ENCODE measurements around the gene BRINP3.
"Not testable (repeated sequence)": the region's sequence is repeated elsewhere in the genome, so short reads cannot be mapped to it uniquely, and the experiment has no call there.

The BRINP3 gene

DNA sequence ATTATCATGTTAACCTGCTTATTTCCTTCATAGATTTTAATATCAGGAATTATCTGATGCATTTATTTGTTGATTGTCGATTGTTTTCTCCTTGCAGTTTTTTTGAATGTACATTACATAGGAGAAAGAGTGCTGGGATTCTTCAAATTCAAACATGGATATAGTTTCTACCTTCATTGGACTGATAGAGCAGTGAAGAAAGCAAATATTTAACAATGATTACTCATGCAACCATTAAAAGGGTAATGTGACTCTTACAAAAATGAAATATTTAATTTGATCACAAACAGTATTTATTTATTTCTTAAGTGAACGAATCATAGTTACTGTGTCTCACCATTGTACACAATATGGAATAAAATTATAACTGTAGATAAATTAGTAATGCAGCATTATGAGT, 350.9 kb downstream of the BRINP3 start:
- TF ChIP-seq, protein P1, sequence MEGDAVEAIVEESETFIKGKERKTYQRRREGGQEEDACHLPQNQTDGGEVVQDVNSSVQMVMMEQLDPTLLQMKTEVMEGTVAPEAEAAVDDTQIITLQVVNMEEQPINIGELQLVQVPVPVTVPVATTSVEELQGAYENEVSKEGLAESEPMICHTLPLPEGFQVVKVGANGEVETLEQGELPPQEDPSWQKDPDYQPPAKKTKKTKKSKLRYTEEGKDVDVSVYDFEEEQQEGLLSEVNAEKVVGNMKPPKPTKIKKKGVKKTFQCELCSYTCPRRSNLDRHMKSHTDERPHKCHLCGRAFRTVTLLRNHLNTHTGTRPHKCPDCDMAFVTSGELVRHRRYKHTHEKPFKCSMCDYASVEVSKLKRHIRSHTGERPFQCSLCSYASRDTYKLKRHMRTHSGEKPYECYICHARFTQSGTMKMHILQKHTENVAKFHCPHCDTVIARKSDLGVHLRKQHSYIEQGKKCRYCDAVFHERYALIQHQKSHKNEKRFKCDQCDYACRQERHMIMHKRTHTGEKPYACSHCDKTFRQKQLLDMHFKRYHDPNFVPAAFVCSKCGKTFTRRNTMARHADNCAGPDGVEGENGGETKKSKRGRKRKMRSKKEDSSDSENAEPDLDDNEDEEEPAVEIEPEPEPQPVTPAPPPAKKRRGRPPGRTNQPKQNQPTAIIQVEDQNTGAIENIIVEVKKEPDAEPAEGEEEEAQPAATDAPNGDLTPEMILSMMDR (IDR thresholded peaks at IDR 0.05; ENCODE audit: low read depth, low read length, missing control alignments): no peak
- H3K4me3 ChIP-seq (ENCODE audit: low read depth, low read length): no peak overlapping the region
- DNase-seq (ENCODE audit: low read depth): no peak

DNA sequence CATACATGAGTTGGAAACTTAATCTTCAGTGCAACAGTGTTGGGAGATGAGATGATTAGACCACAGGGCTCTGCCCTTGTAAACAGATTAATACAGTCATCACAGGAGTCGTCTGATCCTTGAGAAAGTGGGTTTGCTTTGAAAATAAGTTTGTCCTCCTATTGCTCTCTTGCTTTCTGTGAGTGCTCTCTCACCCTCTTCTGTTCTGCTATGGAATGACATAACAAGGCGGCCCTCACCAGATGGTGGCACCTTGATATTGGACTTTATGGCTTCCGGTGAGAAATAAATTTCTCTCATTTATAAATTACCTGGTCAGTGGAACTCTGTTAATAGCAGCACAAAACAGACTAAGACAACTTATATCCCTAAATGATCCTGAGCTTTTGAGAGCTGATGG, 353.6 kb downstream of the BRINP3 start:
- DNase-seq (ENCODE audit: low read depth): no peak
- TF ChIP-seq, protein P1 (IDR thresholded peaks at IDR 0.05; ENCODE audit: low read depth, low read length, missing control alignments): no peak
- H3K4me3 ChIP-seq (ENCODE audit: low read depth, low read length): no peak overlapping the region

DNA sequence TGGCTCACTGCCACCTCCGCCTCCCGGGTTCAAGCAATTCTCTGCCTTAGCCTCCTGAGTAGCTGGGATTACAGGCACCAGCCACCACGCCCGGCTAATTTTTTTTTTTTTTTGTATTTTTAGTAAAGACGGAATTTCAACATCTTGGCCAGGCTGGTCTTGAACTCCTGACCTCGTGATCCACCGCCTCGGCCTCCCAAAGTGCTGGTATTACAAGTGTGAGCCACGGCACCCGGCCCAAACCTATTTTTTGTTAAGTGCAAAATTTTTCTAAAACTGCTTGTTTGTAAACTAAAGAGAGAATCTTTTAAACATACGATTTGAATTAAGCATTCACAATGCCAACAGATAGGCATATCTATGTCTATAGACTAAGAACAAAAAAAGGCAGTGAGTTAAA, 357.1 kb downstream of the BRINP3 start:
- DNase-seq (ENCODE audit: low read depth); H3K4me3 ChIP-seq (ENCODE audit: low read depth, low read length): not testable (repeated sequence)

DNA sequence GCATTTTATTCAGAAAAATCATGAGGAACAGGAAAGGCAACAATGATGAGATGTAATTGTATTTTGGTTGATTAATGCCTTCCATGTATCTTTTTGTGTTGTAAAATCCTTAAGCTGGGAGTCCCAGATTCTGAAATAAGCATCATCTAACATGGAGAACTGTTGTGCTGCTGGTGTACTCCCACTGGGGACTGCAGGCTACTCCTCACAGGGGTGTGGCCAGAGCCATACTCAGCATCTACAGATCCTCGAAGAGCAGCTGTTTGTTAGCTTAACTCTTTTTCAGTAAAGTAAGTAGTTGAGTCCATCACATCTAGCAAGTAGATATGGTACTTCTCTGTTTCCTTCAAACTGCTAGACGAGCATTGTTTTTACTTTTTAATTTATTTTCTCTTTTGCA, 358.0 kb downstream of the BRINP3 start:
- no peak for DNase-seq (ENCODE audit: low read depth)
- TF ChIP-seq, protein P1 (IDR thresholded peaks at IDR 0.05; ENCODE audit: low read depth, low read length, missing control alignments): no peak
- H3K4me3 ChIP-seq (ENCODE audit: low read depth, low read length): no peak overlapping the region

DNA sequence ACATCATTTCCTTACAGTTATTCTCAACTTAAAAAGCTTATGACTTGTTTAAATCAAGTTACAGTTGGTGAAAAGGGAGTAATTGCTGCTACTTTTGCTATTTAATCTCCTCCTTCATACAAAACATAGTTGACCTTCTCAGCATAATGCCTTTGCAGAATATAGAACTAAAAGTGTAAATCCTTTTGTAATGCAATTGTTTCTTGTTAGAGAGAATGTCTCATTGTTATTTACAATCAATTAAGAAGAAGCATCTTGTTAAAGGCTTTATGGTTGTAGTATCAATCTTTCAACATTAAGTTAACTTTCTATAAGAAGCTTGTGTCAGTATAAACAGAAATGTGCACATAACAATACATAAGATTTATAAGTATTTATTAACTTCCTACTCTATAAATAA, 360.7 kb downstream of the BRINP3 start:
- TF ChIP-seq, protein P1 (IDR thresholded peaks at IDR 0.05; ENCODE audit: low read depth, low read length, missing control alignments): no peak
- DNase-seq (ENCODE audit: low read depth): no peak
- no peak overlapping the region for H3K4me3 ChIP-seq (ENCODE audit: low read depth, low read length)

DNA sequence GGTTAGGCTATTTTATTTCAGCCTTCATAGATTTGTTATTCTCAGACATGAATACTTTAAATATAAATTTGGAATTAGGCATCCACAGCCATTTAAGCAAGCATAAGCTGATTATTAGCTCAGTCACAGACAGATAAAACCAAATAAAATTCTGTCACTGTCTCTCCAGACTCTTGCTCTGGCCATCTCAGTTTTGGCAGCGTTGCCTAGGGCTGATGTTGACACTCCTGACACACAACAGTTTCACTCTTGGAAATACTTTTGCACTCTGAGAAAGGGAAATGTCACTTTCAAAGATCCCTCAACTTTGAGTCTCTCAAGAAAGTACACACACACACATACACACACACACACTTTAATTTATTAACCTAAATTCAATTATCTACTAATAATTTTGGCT, 372.7 kb downstream of the BRINP3 start:
- TF ChIP-seq, protein P1 (IDR thresholded peaks at IDR 0.05; ENCODE audit: low read depth, low read length, missing control alignments): no peak
- H3K4me3 ChIP-seq (ENCODE audit: low read depth, low read length): no peak overlapping the region
- DNase-seq (ENCODE audit: low read depth): no peak

DNA sequence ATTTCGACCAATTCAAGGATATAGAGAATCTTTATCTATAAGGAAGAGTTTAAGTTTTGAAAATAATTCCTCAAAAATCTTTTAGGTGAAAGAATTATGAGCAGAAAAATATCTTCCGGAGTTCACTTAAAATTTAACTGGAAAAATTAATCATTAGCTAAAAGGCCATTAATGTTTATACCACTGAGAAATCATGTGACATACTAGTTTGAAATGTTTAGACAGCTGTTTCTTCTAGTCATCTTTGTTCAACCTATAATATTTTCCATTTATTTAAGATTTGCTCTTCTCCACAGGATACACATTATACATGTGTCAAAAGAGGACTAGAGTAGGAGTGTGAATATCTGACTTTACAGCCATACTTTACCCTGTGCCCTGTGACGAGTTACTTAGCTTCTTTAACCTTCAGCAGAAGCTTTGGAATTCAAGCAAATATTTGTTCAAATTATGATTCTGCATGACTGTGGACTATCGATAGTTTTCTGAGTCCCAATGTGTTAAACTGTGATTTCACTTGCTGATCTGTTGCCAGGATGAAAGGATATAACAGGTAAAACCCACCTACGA, 374.8 kb downstream of the BRINP3 start:
- no peak for DNase-seq (ENCODE audit: low read depth)
- no peak overlapping the region for H3K4me3 ChIP-seq (ENCODE audit: low read depth, low read length)
- TF ChIP-seq, protein P1 (IDR thresholded peaks at IDR 0.05; ENCODE audit: low read depth, low read length, missing control alignments): no peak

All from GM12864 (cell line).